NCI-H460 (cell line): ENCODE measurements around the gene CDKN2AIP. TPM values are rescaled to one million over a fixed set of nuclear protein-coding genes. Genes with fewer than 3 reads are reported as not detected.

Experiments used
- DNase-seq: peaks from one replicate; pipeline ENCODE4 v3.0.0-alpha.2; 2016; ENCODE audit warnings: low read depth; ENCODE audit errors: extremely low read depth
- polyA plus RNA-seq: library from polyadenylated mRNA; depleted of rRNA; stranded (reverse); fragments of >200 nt; gene quantifications from 2 replicates; pipeline ENCODE4 v1.2.3, GENCODE V29; 2014; cell fraction: nucleus; rRNA removed
- total RNA-seq: library from RNA; depleted of rRNA; stranded (reverse); fragments of >200 nt; shearing (Covaris generic); gene quantifications from 2 replicates; pipeline ENCODE4 v1.2.3, GENCODE V29; 2014; rRNA removed

CDKN2AIP gene
- 10.4 and 11.5 TPM in 2 replicates for total RNA-seq
- polyA plus RNA-seq = 7.4 and 11.5 TPM in 2 replicates

- peak; percentile 85 for DNase-seq
Measured at GRCh38 chr4:183444214-183445096, at the start of gene CDKN2AIP. Gene CDKN2AIP, plus strand, starts transcription at chr4:183444636. Its CDS starts 162 bp downstream, at chr4:183444798.

GRCh38 chr4:183395395-183395794 lies 49.0 kb upstream of the CDKN2AIP start:
- DNase-seq = no peak

GRCh38 chr4:183396227-183396637 lies 48.2 kb upstream of the CDKN2AIP start:
- DNase-seq = no peak

GRCh38 chr4:183397741-183398297 lies 46.6 kb upstream of the CDKN2AIP start:
- no peak for DNase-seq

GRCh38 chr4:183398298-183399125 lies 45.9 kb upstream of the CDKN2AIP start:
- DNase-seq = peak; percentile 62

GRCh38 chr4:183399126-183399522 lies 45.3 kb upstream of the CDKN2AIP start:
- DNase-seq = no peak

- no peak for DNase-seq
Measured at GRCh38 chr4:183399616-183400015, 44.8 kb upstream of the CDKN2AIP start.

- DNase-seq = no peak
Measured at GRCh38 chr4:183400035-183400434, 44.4 kb upstream of the CDKN2AIP start.

GRCh38 chr4:183401473-183401872 lies 43.0 kb upstream of the CDKN2AIP start:
- no peak for DNase-seq

GRCh38 chr4:183402771-183403170 lies 41.7 kb upstream of the CDKN2AIP start:
- no peak for DNase-seq

GRCh38 chr4:183403486-183403885 lies 41.0 kb upstream of the CDKN2AIP start:
- DNase-seq = no peak

GRCh38 chr4:183403961-183404360 lies 40.5 kb upstream of the CDKN2AIP start:
- no peak for DNase-seq

- DNase-seq = no peak
Measured at GRCh38 chr4:183405303-183405702, 39.1 kb upstream of the CDKN2AIP start.

- DNase-seq = peak; percentile 64
Measured at GRCh38 chr4:183407128-183407585, 37.3 kb upstream of the CDKN2AIP start.

GRCh38 chr4:183407635-183408464 lies 36.6 kb upstream of the CDKN2AIP start:
- no peak for DNase-seq

GRCh38 chr4:183408796-183409195 lies 35.6 kb upstream of the CDKN2AIP start:
- no peak for DNase-seq

- no peak for DNase-seq
Measured at GRCh38 chr4:183409483-183409882, 35.0 kb upstream of the CDKN2AIP start.

- no peak for DNase-seq
Measured at GRCh38 chr4:183409934-183410333, 34.5 kb upstream of the CDKN2AIP start.

- no peak for DNase-seq
Measured at GRCh38 chr4:183411291-183411861, 33.1 kb upstream of the CDKN2AIP start.

- no peak for DNase-seq
Measured at GRCh38 chr4:183412821-183413220, 31.6 kb upstream of the CDKN2AIP start.
